Stimulated activated CD4-positive, alpha-beta T cell treated with anti-CD3 and anti-CD28 coated beads, Interleukin-1b, Interleukin-23, amount 100 ng/mL, for 24 hours (primary cell): ENCODE data around the gene HSF4.

Experiments used
- DNase-seq, 4 experiments: peaks; one replicate each; pipeline ENCODE4 v3.0.0-alpha.2; 2020; ENCODE audit warnings: low read depth in 4 of 4, low spot score in 1 of 4

Gene HSF4

DNA sequence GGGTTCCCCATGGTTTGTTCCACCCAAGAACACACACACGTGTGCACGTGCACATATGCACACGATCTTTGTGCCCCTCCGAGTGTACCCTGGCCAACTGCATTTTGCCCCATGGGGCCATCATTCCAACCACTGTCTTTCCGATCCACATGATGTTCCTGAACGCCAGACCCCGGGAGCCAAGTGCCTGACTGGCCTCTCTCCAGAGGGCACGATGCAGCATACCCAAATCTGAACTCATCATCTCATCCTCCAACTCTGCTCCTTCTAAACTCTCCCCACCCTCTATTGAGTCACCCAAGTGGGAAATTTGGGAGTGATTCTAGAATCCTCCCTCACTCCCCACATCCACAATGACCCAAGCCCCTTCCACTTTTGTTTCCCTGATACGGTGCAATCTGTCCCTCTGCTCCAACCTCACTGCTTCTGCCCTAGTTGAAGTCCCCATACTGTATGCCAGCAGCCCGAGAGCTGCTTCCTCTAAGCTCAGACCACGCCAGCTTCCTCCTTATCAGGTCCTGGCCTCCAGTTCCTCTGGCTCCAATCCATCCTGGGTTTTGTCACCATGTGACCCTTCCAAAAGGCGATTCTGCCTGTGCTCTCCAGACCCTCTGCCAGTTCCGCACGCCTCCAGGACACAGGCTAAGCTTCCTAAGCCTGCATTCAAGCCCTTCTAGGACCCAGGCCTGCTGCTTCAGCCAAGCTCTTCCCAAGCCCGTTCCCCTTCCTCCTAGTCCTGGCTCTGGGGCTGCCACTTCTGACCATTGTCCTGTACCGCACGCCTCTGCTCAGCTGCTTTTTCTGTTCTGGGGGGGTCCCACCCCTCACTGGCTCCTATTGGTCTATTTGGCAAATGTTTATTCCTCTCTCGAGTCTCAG, 52.3 kb downstream of the HSF4 start:
- DNase-seq: no peak
